Midbrain (tissue), 1 donor: ENCODE data around the gene MACROD1.

Source experiments
- DNase-seq: peaks from one replicate; lab custom pipeline; 2025; lab: John Stamatoyannopoulos, UW

MACROD1 gene

GRCh38 chr11:64165842-64166635 is at the start of gene MACROD1:
MACROD1 (minus strand) TSS chr11:64166113; CDS start chr11:64165994, 119 bp downstream.
- peak; percentile 69 for DNase-seq

DNA sequence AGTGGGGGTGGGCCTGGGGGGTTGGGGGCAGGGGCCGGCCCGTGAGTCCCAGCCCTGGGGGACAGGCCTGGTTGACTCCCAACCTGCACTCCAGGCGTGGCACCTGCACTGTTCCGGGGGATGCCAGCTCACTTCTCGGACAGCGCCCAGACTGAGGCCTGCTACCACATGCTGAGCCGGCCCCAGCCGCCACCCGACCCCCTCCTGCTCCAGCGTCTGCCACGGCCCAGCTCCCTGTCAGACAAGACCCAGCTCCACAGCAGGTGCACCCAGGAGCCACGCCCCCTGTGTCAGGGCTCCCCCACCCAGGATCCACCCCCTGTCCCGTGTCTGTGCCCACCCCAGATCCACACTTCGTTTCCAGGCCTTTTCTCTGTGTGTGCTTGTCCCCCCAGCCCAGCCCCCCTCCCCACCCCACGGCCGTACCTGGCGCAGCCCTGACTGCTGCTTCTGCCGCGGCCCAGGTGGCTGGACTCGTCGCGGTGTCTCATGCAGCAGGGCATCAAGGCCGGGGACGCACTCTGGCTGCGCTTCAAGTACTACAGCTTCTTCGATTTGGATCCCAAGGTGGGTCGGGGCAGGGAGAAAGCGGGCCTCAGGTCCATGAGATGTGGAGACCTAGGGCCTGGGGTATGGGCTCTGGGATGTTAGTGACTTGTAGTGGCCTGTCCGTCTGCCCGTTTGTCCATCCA is 45.4 kb upstream of the MACROD1 start:
- no peak for DNase-seq

DNA sequence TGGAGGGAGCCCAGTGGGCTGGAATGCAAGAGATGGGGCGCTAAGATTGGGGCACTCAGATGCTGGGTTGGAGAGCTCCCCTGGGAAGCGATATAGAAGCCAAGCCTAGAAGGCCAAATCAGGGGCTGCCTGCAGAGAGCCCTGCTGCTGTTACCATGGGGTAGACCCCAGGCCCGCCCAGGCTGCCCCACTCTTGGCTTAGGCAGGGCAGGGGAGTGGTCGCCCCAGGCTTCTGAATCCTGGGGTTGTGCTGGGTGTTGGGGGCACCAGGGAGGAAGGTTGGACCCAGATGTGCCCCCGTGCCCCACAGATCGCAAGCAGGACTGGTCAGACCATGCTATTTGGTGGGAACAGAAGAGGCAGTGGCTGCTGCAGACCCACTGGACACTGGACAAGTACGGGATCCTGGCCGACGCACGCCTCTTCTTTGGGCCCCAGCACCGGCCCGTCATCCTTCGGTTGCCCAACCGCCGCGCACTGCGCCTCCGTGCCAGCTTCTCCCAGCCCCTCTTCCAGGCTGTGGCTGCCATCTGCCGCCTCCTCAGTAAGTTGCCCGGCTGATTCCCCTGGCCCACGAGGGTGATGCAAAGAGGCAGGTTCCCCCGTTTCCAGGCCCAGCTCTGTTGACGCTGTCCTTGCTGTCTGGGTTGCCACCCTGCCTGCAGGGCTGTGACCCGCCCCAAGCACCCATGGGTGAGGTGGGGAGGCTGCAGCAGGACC is 44.5 kb upstream of the MACROD1 start:
- no peak for DNase-seq

DNA sequence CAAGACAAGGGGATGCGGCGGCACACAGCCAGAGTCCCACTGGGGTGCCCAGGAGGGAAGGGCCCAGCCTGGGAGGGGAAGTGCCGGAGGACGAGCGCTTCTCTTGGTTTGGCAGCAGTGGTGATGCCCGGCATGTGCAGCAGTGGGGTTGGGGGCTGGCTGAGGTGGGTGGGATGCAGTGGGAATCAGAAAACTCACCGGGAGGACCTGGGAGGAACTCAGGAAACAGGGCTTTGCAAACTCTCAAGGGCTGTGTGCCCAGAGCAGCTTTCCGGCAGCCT is 43.6 kb upstream of the MACROD1 start:
- DNase-seq: no peak

- DNase-seq: peak; percentile 29
Measured at GRCh38 chr11:64208796-64209562, 43.1 kb upstream of the MACROD1 start.

DNA sequence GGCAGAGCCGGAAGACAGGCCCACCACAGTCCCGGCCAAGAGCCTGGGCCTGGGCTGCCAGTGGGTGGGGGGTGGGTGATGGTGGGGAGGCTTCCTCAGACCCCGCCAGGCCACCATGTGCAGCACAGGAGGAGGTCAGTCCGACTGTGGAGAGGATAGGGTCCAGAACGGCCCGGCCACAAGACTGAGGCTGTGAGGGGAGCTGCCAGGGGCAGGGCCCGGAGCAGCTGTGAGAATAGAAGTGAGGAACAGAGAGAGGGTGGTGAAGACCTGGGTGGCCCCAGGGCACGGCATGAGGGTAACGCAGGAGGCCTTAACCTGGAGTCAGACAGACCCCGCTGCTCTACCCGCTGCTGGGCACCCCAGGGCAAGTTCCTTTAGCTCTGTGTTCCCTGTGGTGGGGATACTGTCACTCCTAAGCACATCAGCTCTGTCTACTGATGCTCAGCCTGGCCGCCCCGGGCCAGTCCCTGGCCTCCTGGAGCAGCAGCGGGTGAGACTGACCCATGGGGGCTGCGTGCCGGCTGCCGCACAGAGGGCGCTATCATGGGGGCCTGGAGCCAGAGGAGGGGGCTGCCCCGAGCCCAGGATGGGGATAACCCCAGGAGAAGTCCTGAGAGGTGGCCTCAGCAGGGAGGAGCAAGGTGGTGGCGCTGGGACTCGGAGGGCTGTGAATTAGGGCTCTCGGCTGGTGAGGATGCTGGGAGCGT is 42.3 kb upstream of the MACROD1 start:
- no peak for DNase-seq

GRCh38 chr11:64207256-64208085 is 41.6 kb upstream of the MACROD1 start:
- no peak for DNase-seq

GRCh38 chr11:64206457-64207255 is 40.7 kb upstream of the MACROD1 start, which contains the start of gene FERMT3:
FERMT3 (plus strand) TSS chr11:64206721; CDS start chr11:64207365, 644 bp downstream.
- no peak for DNase-seq

DNA sequence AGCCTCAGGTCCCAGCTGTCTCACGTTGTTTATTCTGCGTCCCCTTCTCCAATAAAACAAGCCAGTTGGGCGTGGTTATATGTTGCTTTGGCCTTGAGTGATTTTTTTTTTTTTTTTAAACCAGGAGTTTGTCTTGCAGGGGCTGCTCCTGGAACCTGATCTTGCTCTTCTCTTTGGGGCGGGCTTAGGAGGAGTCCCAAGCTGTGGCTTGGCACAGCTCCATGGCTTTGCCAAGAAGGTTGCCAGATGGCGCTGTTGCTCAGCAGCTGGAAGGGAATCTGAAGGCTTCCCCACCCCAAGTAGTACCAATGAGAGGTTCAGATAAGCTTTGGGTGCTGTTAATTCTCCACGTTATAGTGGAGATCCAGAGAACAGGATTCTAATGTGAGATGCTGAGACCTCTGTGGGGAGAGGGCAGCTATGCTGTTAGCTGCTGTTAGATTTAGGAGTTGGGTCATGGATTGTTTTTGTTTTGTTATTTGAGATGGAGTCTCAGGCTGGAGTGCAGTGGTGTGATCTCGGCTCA is 38.6 kb upstream of the MACROD1 start:
- peak; percentile 88 for DNase-seq

DNA sequence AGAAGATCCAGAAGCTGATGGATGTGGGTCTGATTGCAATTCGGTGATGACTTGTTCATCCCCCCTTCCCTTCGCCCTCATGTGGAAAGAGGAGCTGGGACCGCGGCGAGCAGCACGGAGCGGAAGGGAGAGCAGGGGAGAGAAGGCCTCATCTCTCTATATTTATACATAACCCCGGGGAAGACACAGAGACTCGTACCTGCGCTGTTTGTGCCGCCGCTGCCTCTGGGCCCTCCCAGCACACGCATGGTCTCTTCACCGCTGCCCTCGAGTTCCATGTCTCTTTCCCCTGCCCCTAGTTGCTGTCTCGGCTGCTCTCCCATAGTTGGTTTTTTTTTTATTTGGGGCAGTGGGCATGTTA is 38.1 kb upstream of the MACROD1 start:
- DNase-seq: no peak

GRCh38 chr11:64203421-64204079 is 37.6 kb upstream of the MACROD1 start:
- no peak for DNase-seq

- no peak for DNase-seq
Measured at GRCh38 chr11:64202992-64203391, 37.1 kb upstream of the MACROD1 start.

DNA sequence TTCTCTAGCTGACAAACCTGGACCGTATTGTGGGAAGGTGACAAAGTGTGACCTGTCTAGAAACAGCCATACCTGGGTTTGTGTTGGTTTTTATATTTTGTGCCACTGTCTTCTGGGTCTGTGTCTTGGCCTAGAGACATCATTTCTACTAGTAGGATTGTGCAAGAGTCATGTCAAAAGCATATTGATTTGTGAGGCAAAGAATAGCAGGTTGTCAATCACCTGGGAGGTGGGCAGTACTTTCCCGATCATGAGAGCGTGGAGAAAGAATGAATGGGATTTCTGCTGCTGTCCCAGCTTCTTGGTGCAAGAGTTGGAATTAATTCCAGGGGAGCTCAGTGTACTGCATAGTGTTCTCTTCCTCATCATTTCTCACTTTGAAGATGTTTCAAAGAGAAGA is 35.6 kb upstream of the MACROD1 start:
- DNase-seq: no peak

DNA sequence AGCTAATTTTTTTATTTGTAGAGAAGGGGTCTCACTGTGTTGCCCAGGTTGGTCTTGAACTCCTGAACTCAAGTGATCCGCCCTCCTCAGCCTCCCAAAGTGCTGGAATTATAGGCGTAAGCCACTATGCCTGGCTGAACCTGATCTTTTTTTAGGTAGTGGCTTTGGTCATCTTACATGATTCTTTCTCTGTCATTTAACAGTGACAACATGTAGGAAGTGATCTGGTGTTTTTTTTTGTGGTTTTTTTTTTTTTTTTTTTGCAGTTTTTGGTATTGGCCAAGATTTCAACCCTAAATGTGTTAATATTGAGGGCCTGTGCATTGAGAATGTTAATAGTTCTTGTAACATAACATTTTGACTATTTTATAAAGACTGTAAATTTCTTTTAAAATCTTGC is 32.6 kb upstream of the MACROD1 start:
- no peak for DNase-seq

GRCh38 chr11:64196626-64197025 is 30.7 kb upstream of the MACROD1 start:
- DNase-seq: no peak

DNA sequence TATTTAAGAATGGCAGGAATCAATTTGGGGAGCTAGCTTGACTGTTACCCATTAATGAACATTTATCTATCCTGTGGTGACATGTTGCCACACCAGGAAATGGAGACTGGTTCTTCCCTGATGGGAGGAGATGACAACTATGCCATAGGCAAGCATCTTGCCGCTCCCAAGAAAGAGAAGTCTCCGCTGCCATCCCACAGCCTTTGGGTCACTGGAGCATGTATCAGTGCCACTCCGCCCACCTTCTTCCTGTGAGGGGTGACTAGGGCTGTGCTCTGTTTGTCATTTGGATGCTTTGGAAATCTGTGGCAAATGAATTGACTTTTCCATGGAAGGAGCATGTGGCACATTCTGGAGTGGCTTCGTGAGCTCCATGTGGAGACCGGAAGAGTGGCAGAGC is 26.5 kb upstream of the MACROD1 start:
- DNase-seq: no peak

GRCh38 chr11:64186492-64187165 is 20.7 kb upstream of the MACROD1 start:
- no peak for DNase-seq

DNA sequence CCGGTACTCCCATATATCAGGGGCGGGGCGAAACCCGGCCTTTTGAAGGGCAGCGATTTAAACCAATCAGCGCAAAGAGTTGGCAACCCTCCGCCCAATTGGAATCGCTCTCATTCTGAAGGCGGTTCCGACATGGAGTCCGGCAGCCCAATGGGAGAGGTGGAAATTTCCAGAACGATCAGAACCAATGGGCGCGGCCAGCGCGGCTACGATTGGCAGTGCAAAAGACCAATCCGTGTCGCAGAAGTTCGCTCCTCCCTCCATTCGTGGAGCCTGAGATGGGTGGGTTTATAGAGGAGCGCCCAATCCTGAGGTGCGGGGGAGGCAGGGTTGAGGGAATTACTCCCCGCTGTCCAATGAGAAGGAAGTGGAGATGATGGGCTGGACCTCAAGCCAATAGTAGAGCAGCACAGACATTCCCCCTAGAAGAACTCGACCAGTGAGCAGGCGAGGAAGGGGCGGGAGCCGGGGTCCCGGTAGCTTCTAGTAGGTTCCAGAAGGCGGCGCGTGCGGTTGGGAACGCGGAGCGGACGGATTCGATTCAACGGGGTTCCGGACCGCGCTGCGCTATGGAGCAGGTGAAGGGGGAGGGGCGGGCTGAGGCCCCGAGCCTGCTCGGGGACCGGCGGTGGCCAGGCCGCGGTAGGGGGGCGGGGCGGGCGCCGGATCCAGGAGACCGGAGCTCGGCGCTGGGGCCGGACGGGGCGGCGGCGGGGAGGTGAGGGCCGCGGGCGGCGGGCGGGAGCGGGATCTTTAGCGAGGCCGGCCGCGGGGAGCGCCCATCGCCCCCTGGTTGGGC is 20.0 kb upstream of the MACROD1 start, which contains the start of gene STIP1:
STIP1 (plus strand) TSS at position 479 of the 799 bp plus-strand sequence; CDS start at position 570, 91 bp downstream.
- DNase-seq: peak; percentile 100
